Body of pancreas (tissue), 4 donors: ENCODE measurements around the gene MCM10.

Source experiments
- CTCF ChIP-seq, 7 experiments: fragments of 450-650 bp in 4 of 7; fragments of 200-600 bp in 3 of 7; sonication (generic) in 3 of 7; IDR thresholded peaks; one replicate each; pipeline ENCODE4 v1.5.1; 2016 to 2019; ENCODE audit warnings: antibody characterized with exemption in 7 of 7
- POLR2A ChIP-seq, 3 donors: fragments of 450-650 bp; IDR thresholded peaks; one replicate each; pipeline ENCODE4 v1.6.1; 2016; ENCODE audit warnings: antibody characterized with exemption in 3 of 3, mild to moderate bottlenecking in 2 of 3

GRCh38 chr10:13161857-13162271 is 506 bp downstream of the MCM10 start:
- TF ChIP-seq CTCF (IDR thresholded peaks at IDR 0.05) (no peak), POLR2A (IDR thresholded peaks at IDR 0.05) (no peak)
